Sigmoid colon (tissue), 7 donors: ENCODE measurements around the gene CASP9. TPM values are rescaled to one million over a fixed set of nuclear protein-coding genes. Genes with fewer than 3 reads are reported as not detected.
"Not testable (repeated sequence)": the region's sequence is repeated elsewhere in the genome, so short reads cannot be mapped to it uniquely, and the experiment has no call there.

Source experiments
- DNase-seq: peaks from one replicate; pipeline ENCODE4 v3.0.0-alpha.2; 2019
- H3K27ac ChIP-seq, 4 donors: fragments of 200-600 bp; sonication (generic); one replicate each; pipeline ENCODE4 v1.5.1; 2016 to 2019; ENCODE audit warnings: mild to moderate bottlenecking in 1 of 4
- H3K27me3 ChIP-seq, 3 donors: fragments of 200-600 bp; sonication (generic); one replicate each; pipeline ENCODE4 v1.5.1; 2019; ENCODE audit warnings: mild to moderate bottlenecking in 1 of 3
- H3K36me3 ChIP-seq, 4 donors: fragments of 200-600 bp; sonication (generic); one replicate each; pipeline ENCODE4 v1.5.1; 2016 to 2019
- H3K4me1 ChIP-seq, 4 donors: fragments of 200-600 bp; sonication (generic); one replicate each; pipeline ENCODE4 v1.5.1; 2017 to 2019
- H3K4me3 ChIP-seq, 4 donors: fragments of 200-600 bp; sonication (generic); one replicate each; pipeline ENCODE4 v1.5.1; 2017 to 2019; ENCODE audit warnings: mild to moderate bottlenecking in 2 of 4, moderate library complexity in 1 of 4
- H3K9me3 ChIP-seq, 4 donors: fragments of 200-600 bp in 3 of 4; sonication (generic) in 3 of 4; one replicate each; pipeline versions ENCODE4 v1.5.1 to v1.6.1; 2013 to 2019
- EP300 ChIP-seq, 4 donors: sonication (generic); formaldehyde crosslinking; IDR thresholded peaks; one replicate each; pipeline ENCODE4 v1.6.1; 2017; ENCODE audit warnings: antibody characterized with exemption in 4 of 4
- POLR2A ChIP-seq, 2 donors: fragments of 450-650 bp; IDR thresholded peaks; one replicate each; pipeline ENCODE4 v1.6.1; 2016; ENCODE audit warnings: antibody characterized with exemption in 2 of 2, mild to moderate bottlenecking in 2 of 2, moderate library complexity in 2 of 2
- POLR2AphosphoS5 ChIP-seq, 4 donors: sonication (generic); formaldehyde crosslinking; IDR thresholded peaks; one replicate each; pipeline ENCODE4 v1.6.1; 2017; ENCODE audit warnings: antibody characterized with exemption in 4 of 4
- whole genome bisulfite sequencing, 2 donors: extraction: QIAGEN DNeasy Blood & Tissue Kit; methylation state at CpG; one replicate each; pipeline ENCODE4 v1.1.7; 2013; 5-methylcytosine and 5-hydroxymethylcytosine counted together
- intact Hi-C: fragments of 100-400 bp; cut with DNase I; formaldehyde crosslinking; loops from one replicate; pipeline ENCODE4 v1.15.1; 2023
- polyA plus RNA-seq, 3 donors: library from polyadenylated mRNA; stranded (reverse); fragments of 200-250 nt; gene quantifications; one replicate each; pipeline ENCODE4 v1.2.3, GENCODE V29; 2013
- total RNA-seq, 4 donors: library from RNA; depleted of rRNA; stranded (reverse); fragments of >200 nt; gene quantifications; one replicate each; pipeline ENCODE4 v1.1.0, GENCODE V29; 2016
- TF ChIP-seq, protein P1 (sequence below), 4 experiments: fragments of 450-650 bp in 3 of 4; fragments of 200-600 bp in 1 of 4; IDR thresholded peaks; one replicate each; pipeline ENCODE4 v1.5.1; 2016 to 2019; ENCODE audit warnings: antibody characterized with exemption in 4 of 4, mild to moderate bottlenecking in 3 of 4, moderate library complexity in 2 of 4
- donor health status: healthy with polysubstance abuse.
- donor health status: Bipolar disorder and iron deficiency.
- donor health status: healthy.

The CASP9 gene
- total and polyA plus RNA-seq, 7 donors: 6.2 to 18.2 (median 11.4) TPM

DNA sequence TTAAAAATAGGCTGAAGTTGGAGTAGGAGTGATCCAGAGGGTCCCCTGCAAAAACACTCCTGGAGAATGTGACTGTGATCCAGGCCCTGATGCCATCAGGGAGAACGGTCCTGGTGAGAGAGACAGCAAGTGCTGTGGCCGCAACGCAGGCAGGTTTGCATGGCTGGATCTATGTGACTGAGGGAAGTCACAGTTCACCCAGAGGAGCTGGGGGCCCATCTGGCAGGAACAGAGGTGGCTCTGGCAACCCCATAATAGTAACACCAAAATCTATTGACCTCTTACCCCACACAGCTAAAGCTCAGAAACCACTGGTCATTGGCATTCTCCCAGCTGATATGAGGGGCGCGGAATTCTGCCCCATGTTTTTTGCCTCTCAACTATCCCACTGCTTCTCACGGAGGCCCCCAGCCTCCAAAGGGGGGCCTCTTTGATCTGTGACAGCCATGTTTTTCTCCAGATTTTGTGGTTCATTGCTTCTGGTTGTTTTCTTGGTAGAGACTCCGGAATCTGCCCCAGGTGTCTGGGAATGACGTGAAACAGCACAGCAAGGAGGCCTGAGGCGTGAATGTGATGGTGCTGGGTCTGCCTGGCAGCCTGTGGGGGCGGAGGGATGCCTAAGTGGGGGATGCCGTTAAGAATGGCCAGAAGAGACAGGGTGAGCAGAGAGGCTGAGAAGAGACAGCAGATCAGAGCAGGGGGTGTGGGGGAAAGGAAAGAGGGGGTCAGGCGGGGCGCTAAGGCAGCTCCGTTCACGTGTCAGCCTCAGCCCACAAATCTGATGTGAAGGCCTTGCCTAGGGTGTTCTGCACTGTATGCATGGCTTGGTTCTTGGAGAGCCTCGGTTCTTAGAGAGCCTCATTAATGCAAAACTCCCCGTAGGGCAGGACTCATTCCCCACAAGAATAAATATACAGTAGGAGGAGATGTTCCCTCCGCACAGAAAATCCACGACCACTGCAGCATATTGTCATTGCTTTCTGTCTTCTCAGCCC, 23.5 kb downstream of the CASP9 start:
- H3K4me3 ChIP-seq: no peak overlapping the region
- WGBS, 2 donors: 85 to 90% methylated on average over 19 of the region's 19 CpGs
- no peak overlapping the region for H3K27ac ChIP-seq
- peaks cover 0 to 5% (median 0%) of the 10 kb centered on the region in 4 donors for H3K4me1 ChIP-seq
- intact Hi-C loops: no loop called here
- DNase-seq: no peak
- TF ChIP-seq, protein P1, sequence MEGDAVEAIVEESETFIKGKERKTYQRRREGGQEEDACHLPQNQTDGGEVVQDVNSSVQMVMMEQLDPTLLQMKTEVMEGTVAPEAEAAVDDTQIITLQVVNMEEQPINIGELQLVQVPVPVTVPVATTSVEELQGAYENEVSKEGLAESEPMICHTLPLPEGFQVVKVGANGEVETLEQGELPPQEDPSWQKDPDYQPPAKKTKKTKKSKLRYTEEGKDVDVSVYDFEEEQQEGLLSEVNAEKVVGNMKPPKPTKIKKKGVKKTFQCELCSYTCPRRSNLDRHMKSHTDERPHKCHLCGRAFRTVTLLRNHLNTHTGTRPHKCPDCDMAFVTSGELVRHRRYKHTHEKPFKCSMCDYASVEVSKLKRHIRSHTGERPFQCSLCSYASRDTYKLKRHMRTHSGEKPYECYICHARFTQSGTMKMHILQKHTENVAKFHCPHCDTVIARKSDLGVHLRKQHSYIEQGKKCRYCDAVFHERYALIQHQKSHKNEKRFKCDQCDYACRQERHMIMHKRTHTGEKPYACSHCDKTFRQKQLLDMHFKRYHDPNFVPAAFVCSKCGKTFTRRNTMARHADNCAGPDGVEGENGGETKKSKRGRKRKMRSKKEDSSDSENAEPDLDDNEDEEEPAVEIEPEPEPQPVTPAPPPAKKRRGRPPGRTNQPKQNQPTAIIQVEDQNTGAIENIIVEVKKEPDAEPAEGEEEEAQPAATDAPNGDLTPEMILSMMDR (IDR thresholded peaks at IDR 0.05): no peak
- no peak for TF ChIP-seq EP300 (IDR thresholded peaks at IDR 0.05)
- no peak for TF ChIP-seq POLR2AphosphoS5 (IDR thresholded peaks at IDR 0.05)
- no peak for TF ChIP-seq POLR2A (IDR thresholded peaks at IDR 0.05)
- no peaks in the 10 kb centered on the region for H3K27me3 ChIP-seq
- no peaks in the 10 kb centered on the region for H3K9me3 ChIP-seq
- H3K36me3 ChIP-seq: peaks cover 0 to 61% (median 7%) of the 10 kb centered on the region in 4 donors

DNA sequence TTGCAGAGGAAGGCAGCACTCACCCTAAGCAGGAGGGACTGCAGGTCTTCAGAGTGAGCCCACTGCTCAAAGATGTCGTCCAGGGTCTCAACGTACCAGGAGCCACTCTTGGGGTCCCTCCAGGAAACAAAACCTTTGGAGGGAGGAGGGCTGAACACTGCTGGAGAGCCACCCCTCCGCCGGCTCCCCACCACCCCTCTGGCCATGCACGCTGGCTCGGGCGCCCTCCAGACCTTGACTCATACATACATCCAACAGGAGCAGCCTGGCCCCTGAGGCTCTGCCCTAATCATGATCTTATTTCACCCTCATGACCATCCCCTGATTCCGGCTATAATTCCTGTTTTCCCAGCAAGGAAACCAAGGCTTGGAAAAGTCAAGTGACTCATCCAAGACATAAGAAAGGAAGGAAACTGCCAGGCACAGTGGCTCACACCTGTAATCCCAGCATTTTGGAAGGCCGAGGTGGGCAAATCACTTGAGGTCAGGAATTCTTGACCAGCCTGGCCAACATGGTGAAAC, 30.1 kb downstream of the CASP9 start:
- H3K27me3 ChIP-seq: no peaks in the 10 kb centered on the region
- no peak for DNase-seq
- no peak overlapping the region for H3K4me3 ChIP-seq
- TF ChIP-seq POLR2AphosphoS5 (IDR thresholded peaks at IDR 0.05) (no peak), POLR2A (IDR thresholded peaks at IDR 0.05) (no peak), EP300 (IDR thresholded peaks at IDR 0.05) (no peak)
- TF ChIP-seq, protein P1 (IDR thresholded peaks at IDR 0.05): no peak
- H3K27ac ChIP-seq: no peak overlapping the region
- intact Hi-C loops: no loop called here
- H3K9me3 ChIP-seq: no peaks in the 10 kb centered on the region
- H3K4me1 ChIP-seq: no peaks in the 10 kb centered on the region
- H3K36me3 ChIP-seq: peaks cover 0 to 50% (median 16%) of the 10 kb centered on the region in 4 donors
- WGBS, 2 donors: 88 to 97% methylated on average over 9 of the region's 9 CpGs

DNA sequence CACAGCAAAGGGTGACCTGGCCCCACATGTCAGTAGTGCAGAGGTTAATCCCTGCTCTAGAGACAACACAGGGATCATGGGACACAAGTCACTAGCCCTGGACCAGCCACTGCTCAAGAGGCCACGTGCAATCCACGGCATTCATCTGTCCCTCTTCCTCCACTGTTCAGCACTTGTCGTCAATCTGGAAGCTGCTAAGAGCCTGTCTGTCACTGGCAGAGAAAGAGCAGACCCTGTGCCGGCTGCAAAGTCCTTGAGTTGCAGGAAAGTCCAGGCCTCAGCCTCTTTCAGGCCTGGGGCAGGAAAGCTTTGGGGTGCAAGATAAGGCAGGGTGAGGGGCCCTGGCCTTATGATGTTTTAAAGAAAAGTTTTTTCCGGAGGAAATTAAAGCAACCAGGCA, 31.4 kb downstream of the CASP9 start:
- no peak for DNase-seq
- 81 to 89% methylated on average over 5 of the region's 5 CpGs for WGBS, 2 donors
- intact Hi-C loops: no loop called here

DNA sequence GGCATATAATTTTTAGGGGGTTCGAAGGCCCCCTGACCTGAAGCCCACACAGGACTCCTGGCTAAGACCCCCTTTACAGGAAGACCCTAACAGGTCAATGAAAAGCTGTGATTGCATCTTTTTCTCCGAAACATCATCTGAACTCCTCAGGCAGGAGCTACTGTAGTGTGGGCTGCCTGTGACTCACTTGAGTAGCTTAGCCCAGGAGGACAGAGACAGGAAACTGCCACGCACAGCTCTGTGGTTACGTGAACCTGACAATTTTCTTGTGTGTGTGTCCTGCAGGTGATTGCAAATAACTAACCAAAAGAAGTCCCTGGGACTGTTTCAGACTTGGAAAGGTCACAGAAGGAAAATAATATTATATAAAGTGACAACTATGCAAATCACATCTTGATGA, 33.0 kb downstream of the CASP9 start:
- H3K27me3 ChIP-seq, H3K9me3 ChIP-seq, H3K4me1 ChIP-seq, intact Hi-C loops, DNase-seq, H3K27ac ChIP-seq, H3K4me3 ChIP-seq: not testable (repeated sequence)
- 81 to 94% methylated on average over 4 of the region's 4 CpGs for WGBS, 2 donors
- peaks cover 0 to 47% (median 16%) of the 10 kb centered on the region in 4 donors for H3K36me3 ChIP-seq

More for the DNA sequence above, 31.4 kb downstream of the CASP9 start:
- Histone ChIP-seq H3K9me3 (no peaks in the 10 kb centered on the region), H3K36me3 (peaks cover 0 to 48% (median 16%) of the 10 kb centered on the region in 4 donors), H3K4me3 (no peak overlapping the region), H3K27me3 (no peaks in the 10 kb centered on the region), H3K27ac (no peak overlapping the region), H3K4me1 (no peaks in the 10 kb centered on the region)
- no peak for TF ChIP-seq POLR2AphosphoS5 (IDR thresholded peaks at IDR 0.05)
- no peak for TF ChIP-seq POLR2A (IDR thresholded peaks at IDR 0.05)
- TF ChIP-seq, protein P1 (IDR thresholded peaks at IDR 0.05): no peak
- no peak for TF ChIP-seq EP300 (IDR thresholded peaks at IDR 0.05)

DNA sequence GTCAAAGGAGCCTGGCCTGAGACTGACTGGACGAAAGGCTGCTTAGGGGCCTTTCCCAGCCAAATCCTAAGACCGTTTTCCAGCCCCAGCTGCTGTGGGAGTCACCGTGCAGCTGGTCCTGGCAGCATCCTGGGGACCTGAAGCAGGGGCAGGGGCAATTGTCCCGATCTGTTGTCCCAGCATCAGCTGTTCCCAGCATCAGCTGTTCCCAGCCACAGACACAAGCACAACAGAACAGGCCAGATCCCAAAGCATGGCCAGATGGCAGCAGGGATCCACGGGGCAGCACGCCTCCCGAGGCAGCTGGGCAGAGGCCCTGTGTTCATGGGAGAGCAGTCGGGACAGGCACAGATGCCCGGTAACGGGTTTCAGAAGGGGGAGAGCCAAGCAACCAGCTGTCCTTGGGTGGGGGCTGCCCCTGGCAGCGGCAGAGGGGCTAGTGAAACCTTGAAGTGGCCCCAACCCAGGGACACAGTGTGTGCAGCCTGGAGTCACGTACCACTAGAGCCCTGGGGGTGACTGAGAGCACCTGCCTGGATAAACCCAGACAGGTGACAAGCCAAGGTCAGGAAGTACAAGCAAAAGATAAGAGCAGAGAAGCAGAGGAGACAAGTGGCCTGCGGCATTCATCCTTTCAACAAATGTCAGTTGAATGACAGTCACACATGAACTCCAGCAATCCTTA, 34.8 kb downstream of the CASP9 start:
- H3K4me1 ChIP-seq: no peaks in the 10 kb centered on the region
- H3K36me3 ChIP-seq: peaks cover 0 to 35% (median 14%) of the 10 kb centered on the region in 4 donors
- no peaks in the 10 kb centered on the region for H3K9me3 ChIP-seq
- TF ChIP-seq POLR2A (IDR thresholded peaks at IDR 0.05) (no peak), EP300 (IDR thresholded peaks at IDR 0.05) (no peak), POLR2AphosphoS5 (IDR thresholded peaks at IDR 0.05) (no peak)
- TF ChIP-seq, protein P1 (IDR thresholded peaks at IDR 0.05): no peak
- H3K4me3 ChIP-seq: no peak overlapping the region
- intact Hi-C loops: no loop called here
- no peak for DNase-seq
- H3K27ac ChIP-seq: no peak overlapping the region
- WGBS, 2 donors: 84 to 92% methylated on average over 13 of the region's 13 CpGs
- H3K27me3 ChIP-seq: no peaks in the 10 kb centered on the region
